HCT116 (cell line): Measurements from ENCODE around the gene CES4A. TPM values are rescaled to one million over a fixed set of nuclear protein-coding genes. Genes with fewer than 3 reads are reported as not detected.

Experiments used
- ATAC-seq: fragments of 200-7000 bp; cut with Tn5 transposase; 2 replicates; pipeline ENCODE4 v1.9.1; 2020; ENCODE audit warnings: mild to moderate bottlenecking, moderate library complexity
- BruUV-seq: library from RNA; stranded (reverse); fragments of 400-500 nt; replicated peaks from 2 replicates; lab custom pipeline; 2021; lab: Mats Ljungman, UMichigan
- CTCF ChIA-PET: fragments of 300-600 bp; sonication (Branson Sonifier 250); formaldehyde crosslinking; loops from one replicate; lab custom pipeline; 2021; ENCODE audit warnings: antibody characterized with exemption; lab: Charles Lee
- POLR2A ChIA-PET: fragments of 300-600, 350-600 bp; sonication (Branson Sonifier 250); formaldehyde crosslinking; loops from one replicate; lab custom pipeline; 2021; ENCODE audit warnings: antibody characterized with exemption; lab: Charles Lee
- RAD21 ChIA-PET, 2 experiments: fragments of 300-600 bp; sonication (Branson Sonifier 250); formaldehyde crosslinking; loops; one replicate each; lab custom pipeline; 2023; ENCODE audit warnings: low total read pairs in 2 of 2; ENCODE audit not compliant: uncharacterized antibody in 2 of 2, unreplicated experiment in 2 of 2, low non-redundant PET in 1 of 2; lab: Charles Lee
- DNase-seq: peaks from one replicate; pipeline ENCODE4 v3.0.0-alpha.2; 2010; ENCODE audit warnings: low read depth, low spot score
- H2AFZ ChIP-seq: fragments of 200-600 bp; shearing (Covaris generic), sonication (generic); 2 replicates; pipeline ENCODE4 v1.6.1; 2017; ENCODE audit warnings: low read depth, mixed run types, mixed read lengths, antibody characterized with exemption, low read length; ENCODE audit not compliant: poor library complexity, severe bottlenecking
- H3K27ac ChIP-seq: 2 replicates; pipeline ENCODE4 v1.5.1; 2012; ENCODE audit warnings: low read depth, low read length
- H3K27me3 ChIP-seq: fragments of 200-600 bp; sonication (generic); 2 replicates; pipeline ENCODE4 v1.6.1; 2016; ENCODE audit warnings: mixed run types, low read length, mixed read lengths; ENCODE audit not compliant: insufficient read depth
- H3K36me3 ChIP-seq, 2 experiments: fragments of 200-500 bp in 1 of 2; fragments of 200-600 bp in 1 of 2; sonication (Bioruptor generic) in 1 of 2; sonication (generic) in 1 of 2; 2 replicates each; pipeline versions ENCODE4 v1.5.1 to v1.6.1; 2014 to 2016; ENCODE audit warnings: low read length in 2 of 2, inconsistent platforms in 1 of 2, mixed read lengths in 1 of 2, mixed run types in 1 of 2; ENCODE audit not compliant: insufficient read depth in 2 of 2, control insufficient read depth in 1 of 2
- H3K4me1 ChIP-seq, 2 experiments: fragments of 200-600 bp in 1 of 2; sonication (generic) in 1 of 2; 2 replicates each; pipeline versions ENCODE4 v1.5.1 to v1.6.1; 2012 to 2017; ENCODE audit warnings: low read length in 2 of 2, inconsistent platforms in 1 of 2, mild to moderate bottlenecking in 1 of 2, mixed read lengths in 1 of 2, mixed run types in 1 of 2, moderate library complexity in 1 of 2; ENCODE audit not compliant: insufficient read depth in 2 of 2, control insufficient read depth in 1 of 2
- H3K4me2 ChIP-seq: fragments of 200-600 bp; sonication (generic); 2 replicates; pipeline ENCODE4 v1.6.1; 2017; ENCODE audit warnings: mixed run types, low read length, mixed read lengths
- H3K4me3 ChIP-seq, 2 experiments: fragments of 200-600 bp in 1 of 2; sonication (generic) in 1 of 2; replicated peaks in 1 of 2; 2 replicates each; pipeline ENCODE4 v1.5.1; 2011 to 2016; ENCODE audit warnings: low read length in 2 of 2, control low read depth in 1 of 2, low read depth in 1 of 2, mild to moderate bottlenecking in 1 of 2, mixed read lengths in 1 of 2, mixed run types in 1 of 2
- H3K79me2 ChIP-seq: fragments of 200-600 bp; sonication (generic); 2 replicates; pipeline ENCODE4 v1.6.1; 2017; ENCODE audit warnings: mild to moderate bottlenecking, mixed run types, low read length, moderate library complexity, mixed read lengths; ENCODE audit not compliant: insufficient read depth
- H3K9ac ChIP-seq: fragments of 200-600 bp; sonication (generic); 2 replicates; pipeline ENCODE4 v1.6.1; 2016; ENCODE audit warnings: low read length, mixed read lengths
- H3K9me2 ChIP-seq: fragments of 200-600 bp; sonication (generic), shearing (Covaris generic); 2 replicates; pipeline ENCODE4 v1.6.1; 2017; ENCODE audit warnings: mixed run types, mild to moderate bottlenecking, moderate library complexity; ENCODE audit not compliant: insufficient read depth
- H3K9me3 ChIP-seq, 2 experiments: fragments of 200-500 bp in 1 of 2; fragments of 200-600 bp in 1 of 2; sonication (Bioruptor generic) in 1 of 2; sonication (generic) in 1 of 2; 2 replicates each; pipeline ENCODE4 v1.6.1; 2014 to 2017; ENCODE audit warnings: low read length in 2 of 2, mixed read lengths in 2 of 2, inconsistent platforms in 1 of 2, low read depth in 1 of 2, mild to moderate bottlenecking in 1 of 2, mixed run types in 1 of 2, moderate library complexity in 1 of 2; ENCODE audit not compliant: control insufficient read depth in 1 of 2, insufficient read depth in 1 of 2
- H4K20me1 ChIP-seq: fragments of 200-600 bp; sonication (generic), shearing (Covaris generic); 2 replicates; pipeline ENCODE4 v1.6.1; 2017; ENCODE audit warnings: mixed run types, mild to moderate bottlenecking, moderate library complexity; ENCODE audit not compliant: insufficient read depth
- CBX3 ChIP-seq: IDR thresholded peaks from 2 replicates; pipeline ENCODE4 v1.6.1; 2012; ENCODE audit warnings: low read depth
- CEBPB ChIP-seq: IDR thresholded peaks from 2 replicates; pipeline ENCODE4 v1.6.1; 2012; ENCODE audit warnings: low read depth
- CTCF ChIP-seq, 3 experiments: fragments of 200-600 bp in 1 of 3; sonication (generic) in 1 of 3; IDR thresholded peaks in 2 of 3; conservative IDR thresholded peaks in 1 of 3; 2 replicates each; pipeline ENCODE4 v1.5.1; 2012 to 2017; ENCODE audit warnings: low read depth in 2 of 3, low read length in 2 of 3, antibody characterized with exemption in 1 of 3, borderline replicate concordance in 1 of 3, control low read depth in 1 of 3, mild to moderate bottlenecking in 1 of 3, mixed read lengths in 1 of 3, mixed run types in 1 of 3, moderate library complexity in 1 of 3; ENCODE audit not compliant: insufficient read depth in 1 of 3
- EGR1 ChIP-seq: IDR thresholded peaks from 2 replicates; pipeline ENCODE4 v1.6.1; 2012; ENCODE audit warnings: low read depth
- RAD21 ChIP-seq: IDR thresholded peaks from 2 replicates; pipeline ENCODE4 v1.6.1; 2012; ENCODE audit warnings: low read depth, mild to moderate bottlenecking
- intact Hi-C: fragments of 100-400 bp; cut with micrococcal nuclease; formaldehyde crosslinking; loops from 2 replicates; pipeline ENCODE4 v1.10.0; 2022
- total RNA-seq: library from RNA; stranded (reverse); gene quantifications from one replicate; pipeline ENCODE4 v1.2.1, GENCODE V29; 2021; ENCODE audit not compliant: unreplicated experiment

CES4A gene
- total RNA-seq, 1 experiment from 2014 or later: not detected

GRCh38 chr16:67014634-67015312 lies 26.4 kb downstream of the CES4A start:
- peaks cover 20 to 30% of the 10 kb centered on the region in 2 experiments for H3K4me1 ChIP-seq
- ChIA-PET RAD21 (no interaction called here), CTCF (interaction anchor here (0.7 to 2.6 kb wide), 3 partner anchors 54 to 141 kb away, joined by 3 to 11 read pairs (median 9); partner anchors contain the start of gene CES3), POLR2A (no interaction called here)
- no peaks in the 10 kb centered on the region for H3K9me2 ChIP-seq
- peak overlapping the region; percentile 69 for H3K9ac ChIP-seq
- no peak for TF ChIP-seq EGR1
- H3K27me3 ChIP-seq: no peaks in the 10 kb centered on the region
- no peaks in the 10 kb centered on the region for H3K9me3 ChIP-seq
- H2AFZ ChIP-seq: no peak overlapping the region
- H4K20me1 ChIP-seq: no peaks in the 10 kb centered on the region
- peak overlapping the region; percentile 83 for H3K4me2 ChIP-seq
- no peaks in the 10 kb centered on the region for H3K36me3 ChIP-seq
- DNase-seq (no peak), ATAC-seq (0 out of 2 replicates have a peak, but pooled peaks have one; percentile 1)
- H3K79me2 ChIP-seq: no peaks in the 10 kb centered on the region
- BruUV-seq: no TSS peak
- intact Hi-C loops: loop anchor here (1.0 to 2.0 kb wide), 5 partner anchors 37 to 159 kb away; no protein-coding TSS in a partner anchor
- peak overlapping the region; percentile 43 to 59 for H3K4me3 ChIP-seq
- H3K27ac ChIP-seq: peak overlapping the region; percentile 75

GRCh38 chr16:67015313-67015731 lies 26.9 kb downstream of the CES4A start:
- H3K27me3 ChIP-seq: no peaks in the 10 kb centered on the region
- H4K20me1 ChIP-seq: no peaks in the 10 kb centered on the region
- H3K4me3 ChIP-seq: no peak overlapping the region
- H3K9ac ChIP-seq: no peak overlapping the region
- no peaks in the 10 kb centered on the region for H3K9me2 ChIP-seq
- peak overlapping the region; percentile 83 for H3K4me2 ChIP-seq
- intact Hi-C loops: loop anchor here (1.0 to 2.0 kb wide), 4 partner anchors 38 to 158 kb away; no protein-coding TSS in a partner anchor
- H3K36me3 ChIP-seq: no peaks in the 10 kb centered on the region
- no peaks in the 10 kb centered on the region for H3K9me3 ChIP-seq
- ChIA-PET CTCF (interaction anchor here (1.0 to 3.9 kb wide), 2 partner anchors 54 to 138 kb away, joined by 3 to 79 read pairs; partner anchors contain the start of genes B3GNT9 and CES3), POLR2A (no interaction called here)
- no peak overlapping the region for H2AFZ ChIP-seq
- no peak for ATAC-seq
- peak; percentile 32 for DNase-seq
- TF ChIP-seq RAD21 (peak; percentile 89), CEBPB (no peak), CBX3 (no peak), CTCF (IDR thresholded peaks at IDR 0.05 in 2 of 3, conservative IDR thresholded peaks at IDR 0.05 in 1 of 3; ENCODE audit: borderline replicate concordance in 1 of 3, insufficient read depth in 1 of 3, low read depth in 2 of 3, low read length in 2 of 3) (peak; percentile 15 to 83 (median 52); a peak in 3 of 6 replicates)
- TF ChIP-seq, all 23 proteins: peak for 2
- H3K27ac ChIP-seq: no peak overlapping the region; the same call in 1 of the 2 replicates
- no TSS peak for BruUV-seq
- no peaks in the 10 kb centered on the region for H3K79me2 ChIP-seq
- RAD21 ChIA-PET: no interaction called here
- peaks cover 20 to 30% of the 10 kb centered on the region in 2 experiments for H3K4me1 ChIP-seq
